ENCODE results near the gene RPL29. TPM values are rescaled to one million over a fixed set of nuclear protein-coding genes. Genes with fewer than 3 reads are reported as not detected.
A peak's percentile ranks its signal among the peaks of the same experiment; 100 is the strongest.

The RPL29 gene
- total and polyA plus RNA-seq, 2 of the 13 experiments (the other 11 are each of a cell fraction or from before 2014, with no cell fraction given) = 1,348 to 2,263 TPM

DNA sequence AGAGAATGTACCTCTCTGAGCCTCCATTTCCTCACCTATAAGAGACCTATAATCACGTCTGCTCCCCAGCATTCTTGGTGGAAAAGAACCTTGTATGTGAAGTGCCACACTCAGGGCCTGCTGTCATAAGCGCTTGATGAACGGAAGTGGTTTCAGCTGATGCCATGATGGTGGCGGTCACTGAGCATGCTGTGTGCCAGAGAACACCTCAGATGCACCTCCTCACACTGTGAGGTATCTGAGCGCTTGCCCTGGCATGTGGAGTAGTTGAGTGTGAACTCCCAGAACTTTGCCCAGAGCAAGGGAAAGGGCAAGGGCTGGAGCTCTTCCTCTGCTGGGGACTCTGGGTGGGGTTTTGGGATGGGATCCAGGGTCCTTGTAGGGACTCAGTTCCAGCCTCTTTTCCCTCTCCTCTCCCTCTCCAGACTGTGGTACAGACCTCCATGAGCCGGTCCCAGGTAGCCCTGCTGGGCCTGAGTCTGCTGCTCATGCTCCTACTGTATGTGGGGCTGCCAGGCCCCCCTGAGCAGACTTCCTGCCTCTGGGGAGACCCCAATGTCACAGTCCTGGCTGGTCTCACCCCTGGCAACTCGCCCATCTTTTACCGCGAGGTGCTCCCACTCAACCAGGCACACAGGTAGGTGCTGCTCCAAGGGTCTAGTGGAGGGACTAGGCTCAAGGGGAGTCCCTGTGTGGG is 18.1 kb downstream of the RPL29 start:
- intact Hi-C loops (cut with micrococcal nuclease; ENCODE audit: unreplicated experiment) (no loop called here), in situ Hi-C loops (cut with HindIII; ENCODE audit: extremely low pct_ligation_motif_present, low pct_unique_long_range_greater_than_20kb) (no loop called here)
- Histone ChIP-seq H3K4me3 (replicated peaks in 1 of 3; ENCODE audit: insufficient read depth in 1 of 3, low read depth in 2 of 3, low read length in 3 of 3) (no peak overlapping the region), H3K79me2 (ENCODE audit: insufficient read depth, low read length) (peaks cover 10% of the 10 kb centered on the region), H2AFZ (ENCODE audit: low read length) (no peak overlapping the region), H3K9me3 (ENCODE audit: low read length) (no peaks in the 10 kb centered on the region), H3K36me3 (replicated peaks in 1 of 2; ENCODE audit: control insufficient read depth in 1 of 2, insufficient read depth in 2 of 2, low read length in 2 of 2) (no peaks in the 10 kb centered on the region; a peak in 1 of 5 replicates), H3K9ac (ENCODE audit: insufficient read depth, low read depth, low read length) (no peak overlapping the region), H4K20me1 (ENCODE audit: insufficient read depth, low read length) (no peaks in the 10 kb centered on the region), H3K4me2 (ENCODE audit: low read depth, low read length) (no peak overlapping the region), H3K27me3 (ENCODE audit: control insufficient read depth in 1 of 2, insufficient read depth in 2 of 2, low read length in 2 of 2) (no peaks in the 10 kb centered on the region; a peak in 1 of 5 replicates), H3K4me1 (ENCODE audit: insufficient read depth, low read length) (peaks cover 37% of the 10 kb centered on the region), H3K27ac (ENCODE audit: extremely low read length, insufficient read depth, low read length) (no peak overlapping the region)
- DNase-seq (ENCODE audit: low spot score) (no peak), ATAC-seq (no peak), FAIRE-seq (no peak)
- BruUV-seq (replicated peaks) = no TSS peak
- ChIA-PET CTCF (ENCODE audit: low intra/inter-chr PET ratio, low total read pairs) (no interaction called here), POLR2A (interaction anchor here (1.4 to 1.6 kb wide), 2 partner anchors 35 to 69 kb away, joined by 3 to 4 read pairs; partner anchors contain the start of gene PARP3)
- 92% methylated on average over 7 of the region's 9 CpGs for WGBS (ENCODE audit: low lambda C conversion rate)
- TF ChIP-seq AGO2 (optimal IDR thresholded peaks at IDR 0.05; ENCODE audit: low read depth, low read length) (peak; percentile 11), SP140L (CRISPR knock-in tag; IDR thresholded peaks at IDR 0.05; ENCODE audit: borderline replicate concordance) (no peak), SMAD9 (CRISPR knock-in tag; IDR thresholded peaks at IDR 0.05) (no peak)
- TF ChIP-seq, protein P1, sequence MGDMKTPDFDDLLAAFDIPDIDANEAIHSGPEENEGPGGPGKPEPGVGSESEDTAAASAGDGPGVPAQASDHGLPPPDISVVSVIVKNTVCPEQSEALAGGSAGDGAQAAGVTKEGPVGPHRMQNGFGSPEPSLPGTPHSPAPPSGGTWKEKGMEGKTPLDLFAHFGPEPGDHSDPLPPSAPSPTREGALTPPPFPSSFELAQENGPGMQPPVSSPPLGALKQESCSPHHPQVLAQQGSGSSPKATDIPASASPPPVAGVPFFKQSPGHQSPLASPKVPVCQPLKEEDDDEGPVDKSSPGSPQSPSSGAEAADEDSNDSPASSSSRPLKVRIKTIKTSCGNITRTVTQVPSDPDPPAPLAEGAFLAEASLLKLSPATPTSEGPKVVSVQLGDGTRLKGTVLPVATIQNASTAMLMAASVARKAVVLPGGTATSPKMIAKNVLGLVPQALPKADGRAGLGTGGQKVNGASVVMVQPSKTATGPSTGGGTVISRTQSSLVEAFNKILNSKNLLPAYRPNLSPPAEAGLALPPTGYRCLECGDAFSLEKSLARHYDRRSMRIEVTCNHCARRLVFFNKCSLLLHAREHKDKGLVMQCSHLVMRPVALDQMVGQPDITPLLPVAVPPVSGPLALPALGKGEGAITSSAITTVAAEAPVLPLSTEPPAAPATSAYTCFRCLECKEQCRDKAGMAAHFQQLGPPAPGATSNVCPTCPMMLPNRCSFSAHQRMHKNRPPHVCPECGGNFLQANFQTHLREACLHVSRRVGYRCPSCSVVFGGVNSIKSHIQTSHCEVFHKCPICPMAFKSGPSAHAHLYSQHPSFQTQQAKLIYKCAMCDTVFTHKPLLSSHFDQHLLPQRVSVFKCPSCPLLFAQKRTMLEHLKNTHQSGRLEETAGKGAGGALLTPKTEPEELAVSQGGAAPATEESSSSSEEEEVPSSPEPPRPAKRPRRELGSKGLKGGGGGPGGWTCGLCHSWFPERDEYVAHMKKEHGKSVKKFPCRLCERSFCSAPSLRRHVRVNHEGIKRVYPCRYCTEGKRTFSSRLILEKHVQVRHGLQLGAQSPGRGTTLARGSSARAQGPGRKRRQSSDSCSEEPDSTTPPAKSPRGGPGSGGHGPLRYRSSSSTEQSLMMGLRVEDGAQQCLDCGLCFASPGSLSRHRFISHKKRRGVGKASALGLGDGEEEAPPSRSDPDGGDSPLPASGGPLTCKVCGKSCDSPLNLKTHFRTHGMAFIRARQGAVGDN (CRISPR knock-in tag; IDR thresholded peaks at IDR 0.05) = 0 out of 2 replicates have a peak, but pooled peaks have one; percentile 13

Data from HepG2 (cell line).